ENCODE data around the gene MRC2. TPM values are rescaled to one million over a fixed set of nuclear protein-coding genes. Genes with fewer than 3 reads are reported as not detected.

MRC2 gene
- polyA plus RNA-seq, 3 donors, result 0.04 TPM; not detected in 2

DNA sequence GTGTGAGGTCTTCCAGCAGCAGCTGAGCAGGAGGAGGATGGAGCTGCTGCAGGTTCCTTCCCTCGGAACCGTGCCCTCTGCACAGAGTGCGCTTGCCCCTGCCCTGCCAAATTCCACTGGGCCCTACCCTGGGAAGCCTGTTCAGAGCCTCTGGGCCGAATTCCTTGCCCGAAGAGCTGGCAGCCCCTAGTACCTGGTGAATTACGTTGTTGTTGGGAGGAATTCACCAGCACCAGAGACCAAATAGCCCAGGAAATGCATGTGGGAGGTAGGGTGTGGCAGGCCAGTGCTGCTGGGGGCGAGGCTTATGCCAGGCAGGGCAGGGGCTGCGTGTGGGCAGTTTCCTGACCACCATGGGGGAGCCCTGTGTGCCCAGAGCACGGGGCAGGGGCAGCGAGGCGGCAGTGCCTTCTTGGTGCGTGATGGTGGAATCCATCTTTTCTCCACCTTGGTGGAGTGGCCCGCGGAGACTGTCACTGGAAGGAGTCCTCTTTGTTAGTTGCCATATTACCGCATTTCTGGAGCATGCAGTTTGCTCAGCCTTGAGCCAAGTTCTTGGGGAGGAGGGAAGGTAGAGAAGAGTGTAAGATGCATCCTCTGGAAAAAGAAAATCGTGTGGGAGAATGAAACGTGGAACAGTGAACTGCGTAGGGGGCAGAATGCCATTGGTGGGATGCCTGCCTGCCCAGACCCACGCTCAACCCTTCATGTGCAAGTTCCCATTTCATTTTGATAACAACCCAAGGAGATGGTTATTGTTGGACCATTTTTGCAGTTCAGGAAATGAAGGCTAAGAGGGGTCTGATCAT is 2.3 kb downstream of the MRC2 start:
- Histone ChIP-seq H3K27me3 (ENCODE audit: control insufficient read depth in 2 of 2, insufficient read depth in 2 of 2, low read length in 2 of 2) (peaks cover 3 to 31% of the 10 kb centered on the region in 2 donors), H3K36me3 (replicated peaks in 1 of 2; ENCODE audit: control insufficient read depth in 1 of 2, insufficient read depth in 2 of 2, low read length in 2 of 2) (no peaks in the 10 kb centered on the region)
- H3K36me3 Mint-ChIP-seq, result peaks cover 0 to 3% of the 10 kb centered on the region in 2 donors

More for the DNA sequence above, 2.3 kb downstream of the MRC2 start:
- Mint-ChIP-seq H3K9me3 (peaks cover 0 to 4% (median 0%) of the 10 kb centered on the region in 7 donors), H3K4me3 (peak overlapping the region in 1 of 2 donors; percentile 19), H3K27ac (no peak overlapping the region), H3K27me3 (ENCODE audit: low read depth in 3 of 3) (peaks cover 35 to 50% (median 41%) of the 10 kb centered on the region in 3 donors), H3K4me1 (peaks cover 40% of the 10 kb centered on the region)
- no peaks in the 10 kb centered on the region for H3K79me2 ChIP-seq (ENCODE audit: insufficient read depth, low read length)
- TF ChIP-seq CTCF (IDR thresholded peaks at IDR 0.05), result no peak
- H3K9me3 ChIP-seq (replicated peaks in 1 of 2; ENCODE audit: control insufficient read depth in 1 of 2, insufficient read depth in 1 of 2, low read length in 2 of 2), result no peaks in the 10 kb centered on the region
- H3K27ac ChIP-seq (ENCODE audit: low read depth in 1 of 2, low read length in 2 of 2), result no peak overlapping the region
- no peak overlapping the region for H3K9ac ChIP-seq (ENCODE audit: insufficient read depth, low read length, poor library complexity, severe bottlenecking)
- no peak overlapping the region for H2AFZ ChIP-seq (ENCODE audit: insufficient read depth, low read depth, low read length, poor library complexity, severe bottlenecking)
- DNase-seq, result no peak
- peaks cover 25 to 31% of the 10 kb centered on the region in 2 donors for H3K4me1 ChIP-seq (ENCODE audit: control insufficient read depth in 1 of 2, insufficient read depth in 2 of 2, low read length in 2 of 2)
- H4K20me1 ChIP-seq (ENCODE audit: insufficient read depth, low read length), result no peaks in the 10 kb centered on the region
- intact Hi-C loops (cut with micrococcal nuclease), result no loop called here
- WGBS (ENCODE audit: insufficient coverage), result 85% methylated on average over 11 of the region's 19 CpGs
- no peak overlapping the region for H3K4me2 ChIP-seq (replicated peaks; ENCODE audit: extremely low read depth, low read length, poor library complexity, severe bottlenecking)
- no peak overlapping the region for H3K4me3 ChIP-seq (replicated peaks in 1 of 3; ENCODE audit: low read depth in 2 of 3, low read length in 3 of 3)
